Measurements from ENCODE around the gene TLL2.

- no peak for TF ChIP-seq EZH2phosphoT487 (IDR thresholded peaks at IDR 0.05; ENCODE audit: unreplicated experiment)
- no peak for TF ChIP-seq CTCF (conservative IDR thresholded peaks at IDR 0.05; ENCODE audit: low read depth in 2 of 2)
- no peak for TF ChIP-seq POLR2AphosphoS5 (IDR thresholded peaks at IDR 0.05; ENCODE audit: low read depth)
- TF ChIP-seq STAT1 (IDR thresholded peaks at IDR 0.05; ENCODE audit: unreplicated experiment): no peak
- no peak for TF ChIP-seq NANOG (IDR thresholded peaks at IDR 0.05; ENCODE audit: borderline replicate concordance)
- no peak for TF ChIP-seq EZH2 (IDR thresholded peaks at IDR 0.05; ENCODE audit: low read depth, unreplicated experiment)
- TF ChIP-seq ZNF114 (CRISPR knock-in tag; IDR thresholded peaks at IDR 0.05): no peak
- no peak for TF ChIP-seq REST (IDR thresholded peaks at IDR 0.05; ENCODE audit: unreplicated experiment)
- TF ChIP-seq CREB1 (CRISPR knock-in tag; IDR thresholded peaks at IDR 0.05; ENCODE audit: low read depth): no peak
These were observed 11.0 kb downstream of the TLL2 start for GRCh38 chr10:96502561-96503282.
